Measurements from ENCODE around the gene USP11.

Gene USP11

GRCh38 chrX:47226071-47226470 lies 6.7 kb upstream of the USP11 start:
- DNase-seq: no peak

GRCh38 chrX:47226531-47227333 lies 6.1 kb upstream of the USP11 start:
- DNase-seq: no peak

GRCh38 chrX:47227334-47227583 lies 5.5 kb upstream of the USP11 start:
- DNase-seq: no peak

- no peak for DNase-seq
These were observed 4.1 kb upstream of the USP11 start for GRCh38 chrX:47228550-47229270.

GRCh38 chrX:47229427-47229826 lies 3.4 kb upstream of the USP11 start:
- DNase-seq: no peak

- DNase-seq: no peak
These were observed 2.5 kb upstream of the USP11 start for GRCh38 chrX:47230136-47230868.

GRCh38 chrX:47231167-47231566 lies 1.6 kb upstream of the USP11 start:
- DNase-seq: no peak

- DNase-seq: no peak
These were observed 509 bp upstream of the USP11 start for GRCh38 chrX:47232197-47232802.

GRCh38 chrX:47233333-47234113 lies 714 bp downstream of the USP11 start:
- peak; percentile 94 for DNase-seq

GRCh38 chrX:47234583-47234982 lies 1.8 kb downstream of the USP11 start:
- no peak for DNase-seq

GRCh38 chrX:47235691-47236103 lies 2.9 kb downstream of the USP11 start:
- no peak for DNase-seq

GRCh38 chrX:47239199-47239598 lies 6.4 kb downstream of the USP11 start:
- no peak for DNase-seq

- DNase-seq: no peak
These were observed 7.2 kb downstream of the USP11 start for GRCh38 chrX:47239898-47240545.

GRCh38 chrX:47240619-47241018 lies 7.8 kb downstream of the USP11 start:
- no peak for DNase-seq

- no peak for DNase-seq
These were observed 8.6 kb downstream of the USP11 start for GRCh38 chrX:47241201-47242011.

GRCh38 chrX:47242321-47242720 lies 9.5 kb downstream of the USP11 start:
- DNase-seq: no peak

GRCh38 chrX:47243351-47243750 lies 10.5 kb downstream of the USP11 start:
- DNase-seq: no peak

- no peak for DNase-seq
These were observed 11.9 kb downstream of the USP11 start for GRCh38 chrX:47244676-47245075.

- no peak for DNase-seq
These were observed 12.3 kb downstream of the USP11 start for GRCh38 chrX:47245156-47245555.

- peak; percentile 47 for DNase-seq
These were observed 14.6 kb downstream of the USP11 start for GRCh38 chrX:47247206-47247998.

Data from fibroblast of skin of back (primary cell).